ENCODE results near the gene MISP3.

- TF ChIP-seq TAF1 (IDR thresholded peaks at IDR 0.05; ENCODE audit: low read depth): no peak
- no peak for TF ChIP-seq REST (IDR thresholded peaks at IDR 0.05; ENCODE audit: low read depth)
Measured at GRCh38 chr19:14052470-14052869, 20.1 kb upstream of the MISP3 start.
